DLD1 (cell line): ENCODE data around the gene SLC38A2.

Experiments used
- in situ Hi-C: cut with HindIII; loops from 2 replicates; pipeline ENCODE4 v1.10.0; 2017; ENCODE audit warnings: low sequenced_read_pairs

Gene SLC38A2

DNA sequence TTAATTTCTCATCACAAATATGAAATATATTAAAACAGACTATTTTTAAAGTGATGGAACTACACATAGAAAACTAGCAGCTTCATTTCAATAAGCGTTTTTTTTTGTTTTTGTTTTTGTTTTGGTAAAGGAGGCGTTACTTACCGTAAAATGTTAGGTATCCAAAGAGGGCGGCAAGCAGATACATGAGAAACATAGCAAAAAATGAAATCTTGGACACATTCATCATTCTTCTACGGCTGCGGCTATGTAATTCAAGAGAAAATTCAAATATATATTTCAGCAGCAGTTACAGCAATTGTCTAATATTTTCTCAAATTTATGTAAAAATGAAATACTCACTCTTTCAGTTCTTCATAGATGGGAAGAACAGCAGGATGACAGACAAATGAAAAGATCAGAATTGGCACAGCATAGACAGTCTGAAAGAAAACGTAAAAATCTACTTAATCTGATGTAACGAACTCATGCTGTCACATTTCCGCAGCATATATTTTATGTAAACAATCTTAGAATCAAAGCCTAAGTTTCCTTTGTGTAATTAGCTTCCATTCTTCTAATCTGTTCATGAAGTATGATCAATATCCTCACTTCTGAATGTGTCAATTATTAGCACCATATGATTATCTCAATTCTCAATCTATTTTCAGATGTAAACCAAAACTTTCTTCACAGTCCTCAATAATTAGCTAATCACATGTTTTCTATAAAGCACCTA is 8.8 kb downstream of the SLC38A2 start:
- in situ Hi-C loops, result loop anchor here (25.0 kb wide), 1 partner anchor 324 kb away; no protein-coding TSS in a partner anchor

DNA sequence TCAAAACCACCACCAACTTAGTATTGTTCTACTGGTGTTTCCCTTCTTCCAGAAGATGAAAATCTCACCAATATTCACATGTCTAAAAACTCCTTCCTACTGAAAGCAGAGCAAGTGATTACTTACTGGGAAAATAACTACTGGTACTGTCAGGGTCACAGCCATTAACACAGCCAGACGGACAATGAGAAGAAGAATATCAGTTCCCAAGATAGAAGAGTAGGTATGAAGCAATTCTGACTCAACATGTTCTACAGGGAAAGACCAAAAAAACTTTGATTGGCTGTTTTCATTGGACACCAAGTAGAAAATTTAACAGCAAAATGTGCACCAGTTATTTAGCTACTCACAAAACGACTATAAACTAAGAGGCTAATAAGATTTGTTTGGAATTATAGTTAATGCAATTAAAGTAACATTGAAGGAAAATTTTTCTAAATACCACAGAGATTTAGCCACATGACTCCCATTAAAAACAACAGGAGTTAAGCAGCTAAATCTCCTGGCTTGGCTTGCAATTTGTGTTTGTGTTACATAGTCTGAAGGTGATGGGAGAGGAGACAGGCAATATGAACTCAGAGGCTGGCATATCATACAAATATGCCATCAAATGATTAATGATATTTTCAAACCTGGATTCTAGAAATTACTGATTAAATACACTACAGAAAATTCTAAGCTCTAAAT is 9.5 kb downstream of the SLC38A2 start:
- in situ Hi-C loops, result loop anchor here (25.0 kb wide), 1 partner anchor 324 kb away; no protein-coding TSS in a partner anchor

DNA sequence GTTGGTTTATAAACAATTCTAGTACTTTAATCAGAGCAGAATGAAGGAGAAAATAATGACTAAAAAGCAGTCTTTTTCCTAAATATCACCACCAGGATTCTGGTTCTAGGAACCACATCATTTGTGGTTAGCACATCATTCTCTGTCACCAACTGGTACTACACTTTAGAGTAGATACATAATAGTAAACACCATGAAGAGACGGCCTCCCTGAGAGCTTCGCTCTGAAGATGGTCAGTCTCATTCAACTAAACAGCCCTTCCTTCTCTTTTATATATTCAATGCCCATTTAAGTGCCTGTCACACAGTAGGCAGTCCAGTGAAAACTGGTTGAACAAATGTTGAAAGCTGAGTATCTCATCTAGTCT is 10.9 kb downstream of the SLC38A2 start:
- in situ Hi-C loops, result loop anchor here (25.0 kb wide), 1 partner anchor 326 kb away; no protein-coding TSS in a partner anchor

DNA sequence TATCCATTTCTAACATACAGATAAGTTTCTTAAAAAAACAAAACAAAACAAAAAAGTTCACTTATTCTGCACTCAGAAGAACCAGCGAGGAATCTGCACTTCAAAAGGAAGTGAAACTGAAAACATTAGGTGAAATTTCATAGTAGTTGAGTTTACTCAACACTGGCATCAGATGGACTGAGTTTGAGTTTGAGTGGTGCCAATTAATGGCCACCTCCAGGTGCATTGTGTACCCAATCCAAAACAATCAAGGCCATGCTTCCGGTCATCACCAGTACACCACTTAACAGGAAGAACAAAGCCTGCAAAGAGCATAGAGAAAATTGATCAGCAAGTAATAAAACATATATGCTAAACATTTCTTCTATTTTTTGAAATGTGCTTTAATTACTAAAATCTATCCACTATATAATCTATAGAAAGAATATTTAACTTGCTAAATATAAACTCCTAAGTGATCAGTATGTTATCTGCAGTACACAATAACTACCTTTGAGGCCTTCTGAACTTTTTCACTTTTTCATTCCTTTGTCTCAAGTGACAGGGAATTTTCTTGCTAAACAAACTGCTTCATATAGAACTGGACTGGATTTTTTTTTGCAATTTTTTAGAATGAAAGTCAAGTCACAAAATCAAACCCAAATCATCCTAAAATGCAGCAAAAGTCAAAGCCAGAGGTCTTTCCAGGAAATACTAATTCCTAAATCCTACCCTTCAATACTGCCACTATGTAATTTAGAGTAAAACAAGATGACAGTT is 11.5 kb downstream of the SLC38A2 start:
- in situ Hi-C loops, result loop anchor here (25.0 kb wide), 1 partner anchor 326 kb away; no protein-coding TSS in a partner anchor

DNA sequence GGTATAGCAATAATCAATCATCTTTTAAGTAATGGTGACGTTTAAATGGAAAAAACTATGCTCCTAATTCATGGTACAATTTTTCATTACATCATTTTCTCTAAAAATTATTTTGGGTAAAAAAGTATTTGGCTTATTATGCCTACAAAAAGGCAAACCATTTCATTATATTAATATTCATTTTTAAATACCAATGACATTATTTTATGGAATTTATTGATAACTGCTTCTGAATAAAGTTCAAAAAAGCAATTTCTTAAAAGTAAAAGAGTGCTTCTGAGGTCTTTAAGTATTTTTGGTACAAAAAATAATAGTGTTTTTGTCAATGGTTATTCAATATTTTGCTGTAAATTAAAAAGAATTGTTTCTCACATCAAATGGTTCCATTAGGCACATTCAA is 12.2 kb downstream of the SLC38A2 start:
- in situ Hi-C loops, result loop anchor here (25.0 kb wide), 1 partner anchor 327 kb away; no protein-coding TSS in a partner anchor

DNA sequence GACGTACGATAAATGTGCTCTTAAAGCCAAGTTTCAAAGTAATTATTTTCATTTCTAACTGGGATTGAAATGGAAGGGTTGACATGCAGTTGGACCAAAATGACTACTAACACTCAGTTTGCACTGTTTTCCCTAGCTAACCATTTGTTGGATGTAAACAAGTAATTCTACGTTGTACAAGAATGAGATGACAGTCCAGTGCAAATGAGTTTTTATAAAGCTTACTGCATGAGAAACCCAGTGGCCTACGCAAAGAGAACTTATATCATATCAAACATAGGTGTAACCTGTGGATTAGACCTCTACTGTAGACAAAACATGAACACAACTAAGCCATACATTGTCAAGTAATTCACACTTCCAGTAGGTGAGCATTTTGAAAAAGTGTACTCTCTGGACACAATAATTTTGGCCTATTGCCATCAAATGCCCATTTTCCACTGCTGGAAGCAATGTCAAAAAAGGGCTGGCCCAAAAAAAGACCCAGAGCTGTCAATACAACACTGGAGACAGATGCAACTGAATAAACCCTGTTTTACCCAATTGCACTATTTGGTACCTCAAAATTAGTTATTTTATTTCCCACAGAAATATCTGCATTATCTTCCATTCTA is 12.8 kb downstream of the SLC38A2 start:
- in situ Hi-C loops, result loop anchor here (25.0 kb wide), 1 partner anchor 328 kb away; no protein-coding TSS in a partner anchor

DNA sequence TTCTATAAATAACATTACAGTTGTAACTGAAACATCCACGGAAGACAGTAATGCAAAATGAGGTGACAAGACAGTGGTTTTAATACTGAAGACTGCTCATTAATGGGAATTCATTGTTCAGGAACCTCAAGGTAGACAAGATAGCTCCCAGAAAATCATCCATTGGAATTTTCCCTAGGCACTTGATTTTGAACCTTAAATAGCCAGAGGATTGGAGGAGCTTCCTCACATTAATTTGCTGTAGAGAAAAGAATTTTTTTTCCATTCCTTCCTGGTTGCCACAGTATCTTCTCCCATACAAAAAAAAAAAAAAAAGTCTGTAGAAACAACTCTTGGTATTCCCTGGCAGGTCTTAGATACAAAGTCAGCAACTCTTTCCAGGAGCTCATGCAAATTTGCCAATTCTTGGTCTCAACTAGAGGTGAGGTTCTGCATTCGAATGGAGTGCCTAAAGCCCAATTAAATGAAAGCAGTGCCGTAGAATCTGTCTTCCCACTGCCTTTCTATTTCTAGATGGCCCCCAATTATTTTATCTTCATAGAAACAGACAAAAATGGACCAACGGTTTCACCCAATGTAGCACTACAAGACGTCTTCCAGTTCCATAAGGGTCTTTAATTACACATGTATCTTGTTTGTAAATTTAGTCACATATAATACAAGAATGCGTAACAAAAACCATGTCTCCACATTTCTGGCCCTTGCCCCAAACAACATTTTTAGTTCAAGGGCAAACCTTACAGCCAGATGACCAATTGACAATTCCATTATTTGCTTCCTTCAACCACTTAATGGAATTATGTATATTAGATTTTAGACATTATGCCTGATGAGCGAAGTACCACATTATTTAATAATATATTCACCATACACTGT is 13.5 kb downstream of the SLC38A2 start:
- in situ Hi-C loops, result loop anchor here (25.0 kb wide), 1 partner anchor 328 kb away; no protein-coding TSS in a partner anchor

DNA sequence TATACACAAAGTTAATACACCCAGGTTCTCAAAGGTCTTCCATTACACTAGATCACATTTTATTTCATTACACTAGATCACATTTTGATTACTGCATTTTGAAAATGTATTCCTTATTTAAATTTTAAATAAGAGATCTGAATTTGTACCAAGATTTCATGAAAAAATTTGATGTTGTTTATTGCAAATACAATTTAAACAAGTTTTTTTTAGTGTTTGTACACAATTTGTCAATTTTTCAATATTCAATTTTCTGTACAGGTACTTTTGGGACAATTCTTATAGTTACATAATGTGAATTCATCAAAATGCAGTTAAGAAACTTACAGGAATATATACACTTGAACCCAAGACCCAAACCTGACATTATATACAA is 14.3 kb downstream of the SLC38A2 start:
- in situ Hi-C loops, result loop anchor here (25.0 kb wide), 1 partner anchor 329 kb away; no protein-coding TSS in a partner anchor

DNA sequence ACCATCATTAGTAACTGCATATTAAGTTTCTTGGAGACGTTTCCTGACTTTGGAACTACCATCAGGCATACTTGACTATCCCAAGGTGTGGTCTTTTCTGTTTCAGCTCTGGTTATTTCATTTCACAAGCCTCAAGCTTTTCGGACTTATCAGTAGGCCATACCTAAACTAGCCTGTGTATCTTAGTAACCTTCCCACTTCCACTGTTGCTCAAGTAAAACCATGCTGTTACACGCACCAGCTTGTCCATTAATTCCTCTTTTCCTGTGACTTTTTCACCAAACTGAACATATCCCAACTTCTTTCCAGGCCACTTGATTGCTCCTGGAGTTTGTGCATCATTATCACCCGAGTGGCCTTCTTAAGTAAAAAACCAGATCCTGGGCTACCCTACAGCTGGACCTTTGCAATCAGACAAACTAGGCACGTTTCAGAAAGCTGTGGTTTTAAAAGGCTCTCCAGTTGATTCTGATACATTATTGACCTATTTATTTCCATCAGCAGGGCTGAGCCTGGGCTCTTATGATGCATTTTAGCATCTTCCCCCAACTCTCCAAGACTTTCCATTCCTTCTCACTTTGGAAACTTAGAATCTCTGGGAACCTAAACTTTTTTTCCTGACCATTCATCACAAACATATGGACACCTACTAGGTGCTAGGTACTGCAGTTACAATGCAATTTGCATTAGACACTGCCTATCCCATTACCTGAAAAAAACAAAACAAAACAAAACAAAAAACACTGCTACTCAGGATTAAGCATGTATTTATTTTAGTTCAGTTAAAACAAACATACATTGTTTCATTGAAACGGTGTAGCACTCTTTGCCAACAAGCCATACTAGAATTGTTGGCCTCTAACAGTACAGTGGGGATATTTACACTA is 14.9 kb downstream of the SLC38A2 start:
- in situ Hi-C loops, result loop anchor here (25.0 kb wide), 1 partner anchor 330 kb away; no protein-coding TSS in a partner anchor

DNA sequence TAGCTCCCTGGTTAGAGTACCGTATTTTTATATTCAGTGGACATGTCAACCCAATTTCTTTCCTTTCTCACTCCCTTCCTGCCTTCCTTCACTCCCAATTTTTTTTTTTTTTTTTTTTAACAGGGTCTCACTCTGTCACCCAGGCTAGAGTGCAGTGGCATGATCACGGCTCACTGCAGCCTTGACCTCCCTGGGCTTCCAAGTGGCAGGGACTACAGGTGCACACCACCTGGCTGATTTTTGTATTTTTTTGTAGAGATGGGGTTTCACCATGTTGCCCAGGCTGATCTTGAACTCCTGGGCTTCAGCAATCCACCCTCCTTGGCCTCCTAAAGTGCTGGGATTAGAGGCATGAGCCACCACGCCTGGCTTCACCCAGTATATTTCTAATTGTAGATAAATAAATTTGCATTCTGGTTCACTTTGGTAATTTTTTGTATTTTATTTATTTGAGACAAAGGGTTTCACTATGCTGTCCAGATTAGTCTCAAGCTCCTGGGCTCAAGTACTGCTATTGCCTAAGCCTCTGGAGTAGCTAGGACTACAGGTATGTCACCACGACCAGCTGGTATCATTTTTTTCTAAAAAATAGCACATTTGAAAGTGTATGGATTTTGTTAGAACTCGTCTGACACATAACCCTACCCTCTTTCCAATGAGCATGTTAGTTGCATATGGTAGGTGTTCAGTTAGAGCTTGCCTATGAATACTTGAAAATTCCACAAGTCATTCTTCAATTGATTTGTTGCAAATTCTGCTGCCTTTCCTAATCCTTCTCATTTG is 15.7 kb downstream of the SLC38A2 start:
- in situ Hi-C loops, result loop anchor here (25.0 kb wide), 1 partner anchor 330 kb away; no protein-coding TSS in a partner anchor

DNA sequence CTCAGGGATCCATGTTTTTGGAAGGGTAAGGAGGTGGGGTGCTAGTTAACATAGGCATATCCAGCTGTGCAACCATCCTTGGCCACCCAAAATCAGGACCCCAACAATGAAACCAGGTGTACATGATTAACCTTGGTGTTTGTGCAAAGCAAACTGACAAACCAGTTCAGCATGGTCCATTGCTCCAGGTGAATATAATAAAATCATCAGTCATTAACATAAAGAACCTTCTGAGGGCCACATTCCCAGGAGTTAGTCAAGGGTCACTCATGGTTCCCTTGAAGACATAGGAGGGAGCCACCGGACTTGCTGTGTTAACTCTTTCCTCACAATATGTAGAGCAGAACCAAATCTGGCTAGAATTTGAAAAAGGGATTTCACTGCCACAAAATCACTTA is 17.8 kb downstream of the SLC38A2 start:
- in situ Hi-C loops, result loop anchor here (25.0 kb wide), 1 partner anchor 332 kb away; no protein-coding TSS in a partner anchor

DNA sequence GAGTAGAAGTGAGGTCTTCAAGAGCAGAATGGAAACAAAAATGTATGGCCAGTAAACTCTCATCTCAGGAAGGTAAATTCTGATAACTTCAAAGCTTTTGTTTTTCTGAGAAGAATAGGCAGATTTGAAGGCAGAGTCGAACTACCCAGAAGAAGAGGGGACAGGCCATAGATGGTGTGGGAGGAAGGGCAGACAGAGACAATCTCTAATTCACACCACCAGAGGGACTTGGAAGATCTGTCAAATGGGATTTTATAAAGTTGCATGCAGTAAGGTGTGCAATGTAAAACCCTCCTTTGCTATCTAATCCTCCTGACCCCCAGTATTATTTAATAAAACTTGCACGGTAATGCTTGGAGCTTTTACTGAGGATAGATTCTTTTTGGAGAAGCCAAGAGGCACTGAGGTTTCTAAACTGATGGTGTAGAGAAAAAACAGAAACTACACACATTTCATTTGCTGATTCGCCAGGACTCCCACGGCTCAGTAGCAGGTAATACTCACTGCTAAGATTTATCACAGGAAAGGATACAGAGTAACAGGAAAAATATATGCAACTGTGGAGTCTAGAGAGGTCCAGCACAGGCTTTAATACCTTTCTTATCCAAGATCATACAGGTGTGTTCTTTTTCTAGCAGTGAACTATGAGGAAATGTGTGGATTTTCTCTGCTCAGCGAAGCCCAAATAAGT is 18.3 kb downstream of the SLC38A2 start:
- in situ Hi-C loops, result loop anchor here (25.0 kb wide), 1 partner anchor 333 kb away; no protein-coding TSS in a partner anchor

DNA sequence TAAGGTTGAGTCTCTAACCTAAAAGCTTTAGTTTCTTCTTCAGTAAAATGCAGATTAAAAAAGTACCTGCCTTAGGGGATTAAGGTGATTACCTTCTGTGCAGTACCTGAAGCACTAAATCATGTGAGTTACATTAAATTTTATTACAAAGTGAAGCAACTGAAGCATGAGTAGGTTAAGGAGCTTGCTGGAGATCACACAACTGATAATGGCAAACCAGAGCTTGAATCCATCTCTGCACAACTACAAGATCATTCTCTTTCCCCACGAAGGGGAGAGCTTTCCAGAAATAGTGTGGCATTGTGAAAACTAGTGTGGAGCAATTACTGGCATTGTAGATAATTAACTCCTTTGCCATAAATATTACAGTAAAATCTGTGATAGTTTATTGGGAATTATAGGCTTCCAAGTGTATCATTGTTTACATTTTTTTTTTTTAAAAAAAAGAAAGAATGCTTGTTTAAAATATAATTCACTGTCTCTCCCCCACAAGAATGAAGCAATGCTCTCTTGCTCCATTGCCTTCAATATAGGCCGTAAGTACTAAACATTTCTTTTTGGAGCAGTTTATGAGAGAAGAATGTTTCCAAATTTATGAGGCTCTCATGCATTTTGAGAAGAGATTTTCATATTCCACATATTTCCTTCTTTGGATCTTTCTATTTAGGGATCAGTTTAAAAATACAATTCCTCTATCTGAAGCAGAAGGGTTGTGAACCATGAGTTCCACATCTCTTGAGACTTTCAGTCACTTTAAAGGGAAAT is 20.5 kb downstream of the SLC38A2 start:
- in situ Hi-C loops, result loop anchor here (25.0 kb wide), 1 partner anchor 335 kb away; no protein-coding TSS in a partner anchor

DNA sequence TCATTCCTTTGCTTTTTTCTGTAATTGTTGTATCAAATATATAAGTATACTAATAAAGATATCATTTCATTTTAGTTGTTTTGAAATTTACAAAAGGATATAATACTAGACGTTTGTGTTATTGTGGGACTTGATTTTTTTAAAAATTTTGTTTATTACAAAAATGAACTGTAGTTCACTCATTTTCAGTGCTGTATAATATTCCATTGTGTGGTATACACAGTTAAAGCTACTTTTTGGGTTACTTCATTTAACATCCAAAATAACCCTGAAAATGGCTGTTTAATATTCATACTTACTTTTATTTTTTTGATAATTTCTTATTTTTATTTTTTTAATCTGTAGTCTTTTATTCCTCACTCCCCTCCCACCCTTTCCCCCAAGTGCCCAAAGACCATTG is 21.4 kb downstream of the SLC38A2 start:
- in situ Hi-C loops, result loop anchor here (25.0 kb wide), 1 partner anchor 336 kb away; no protein-coding TSS in a partner anchor

DNA sequence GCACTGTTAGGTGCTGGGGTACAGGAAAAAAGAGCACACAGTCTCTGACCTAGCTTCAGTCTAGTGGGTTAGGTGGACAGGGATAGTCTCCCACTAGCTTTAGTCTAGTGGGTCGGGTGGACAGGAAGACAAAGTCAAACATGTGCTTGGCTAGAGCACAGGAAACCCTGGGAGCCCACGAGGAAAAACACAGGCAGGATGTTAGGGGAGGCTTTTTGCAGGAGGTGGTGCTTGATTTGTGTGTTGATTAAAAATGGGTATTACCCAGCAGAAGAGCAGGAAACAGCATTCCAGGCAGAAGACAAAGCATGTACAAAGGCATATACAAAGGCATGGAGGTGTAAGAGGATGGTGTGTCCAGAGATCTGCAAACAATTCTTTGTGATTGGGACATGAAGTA is 23.3 kb downstream of the SLC38A2 start:
- in situ Hi-C loops, result no loop called here

DNA sequence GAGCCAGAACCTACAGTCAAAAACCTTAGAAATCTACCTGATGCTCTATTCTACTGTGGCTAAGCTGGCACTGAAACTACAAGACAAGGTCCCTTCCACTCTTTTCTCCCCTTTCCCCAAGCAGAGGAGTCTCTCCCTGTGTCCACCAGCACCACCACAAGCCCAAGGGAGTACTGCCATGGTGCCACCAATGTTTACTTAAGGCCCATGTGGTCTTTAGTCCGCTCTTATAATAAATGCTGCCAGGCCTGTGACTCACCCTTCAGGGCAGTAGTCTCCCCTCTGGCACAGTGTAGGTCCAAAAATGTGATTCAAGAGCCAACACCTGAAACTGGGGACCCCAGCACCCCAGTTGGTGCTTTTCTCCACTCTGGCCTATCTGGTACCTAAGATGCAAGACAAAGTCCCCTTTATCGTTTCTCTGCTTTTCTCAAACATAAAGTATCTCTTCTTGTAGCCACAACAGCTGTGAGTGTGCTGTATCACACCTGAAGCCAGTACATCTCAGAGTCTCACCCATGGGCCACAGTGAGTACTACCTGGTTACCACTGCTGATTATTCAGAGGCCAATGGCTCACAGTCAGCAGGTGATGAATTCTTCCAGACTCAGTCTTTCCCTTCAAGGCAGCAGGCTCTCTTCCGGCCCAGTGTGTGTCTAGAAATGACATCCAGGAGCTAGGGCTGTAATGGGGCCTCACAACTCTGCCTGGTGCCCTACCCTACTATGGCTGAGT is 29.3 kb downstream of the SLC38A2 start:
- in situ Hi-C loops, result no loop called here
